ENCODE results near the gene LGALSL.

LGALSL gene

GRCh38 chr2:64492272-64492671 is 38.3 kb downstream of the LGALSL start:
- DNase-seq = no peak

- no peak for DNase-seq
These were observed 38.9 kb downstream of the LGALSL start for GRCh38 chr2:64492821-64493220.

- no peak for DNase-seq
These were observed 39.8 kb downstream of the LGALSL start for GRCh38 chr2:64493788-64494187.

GRCh38 chr2:64498438-64498837 is 44.5 kb downstream of the LGALSL start:
- no peak for DNase-seq

- no peak for DNase-seq
These were observed 46.6 kb downstream of the LGALSL start for GRCh38 chr2:64500549-64500948.

GRCh38 chr2:64501946-64502345 is 48.0 kb downstream of the LGALSL start:
- DNase-seq = no peak

GRCh38 chr2:64502860-64503259 is 48.9 kb downstream of the LGALSL start:
- DNase-seq = no peak

- peak in 1 of 56 donors; percentile 3 for DNase-seq
These were observed 51.1 kb downstream of the LGALSL start for GRCh38 chr2:64504774-64505720.

GRCh38 chr2:64506686-64507085 is 52.7 kb downstream of the LGALSL start:
- DNase-seq = no peak

Data from nucleus accumbens (tissue), 56 donors.